Neural crest cell (in vitro differentiated cells): ENCODE results near the gene FRMPD2. TPM values are rescaled to one million over a fixed set of nuclear protein-coding genes. Genes with fewer than 3 reads are reported as not detected.

ENCODE experiments used
- DNase-seq: peaks from one replicate; pipeline ENCODE4 v3.0.0; 2021; ENCODE audit warnings: low read depth, mixed read lengths, low spot score
- H3K27ac Mint-ChIP-seq: one replicate; pipeline ENCODE4 v1.8.0; 2021; ENCODE audit warnings: mild to moderate bottlenecking, mixed read lengths; ENCODE audit not compliant: unreplicated experiment
- H3K27me3 Mint-ChIP-seq: 2 replicates; pipeline ENCODE4 v1.8.0; 2021; ENCODE audit warnings: low read depth, mild to moderate bottlenecking, mixed read lengths
- H3K36me3 Mint-ChIP-seq: 2 replicates; pipeline ENCODE4 v1.8.0; 2021; ENCODE audit warnings: low read depth, mild to moderate bottlenecking, mixed read lengths
- H3K4me1 Mint-ChIP-seq: 2 replicates; pipeline ENCODE4 v1.8.0; 2021; ENCODE audit warnings: mixed read lengths
- H3K4me3 Mint-ChIP-seq: one replicate; pipeline ENCODE4 v1.8.0; 2021; ENCODE audit warnings: mild to moderate bottlenecking, mixed read lengths
- H3K9me3 Mint-ChIP-seq: 2 replicates; pipeline ENCODE4 v1.8.0; 2021; ENCODE audit warnings: mixed read lengths
- CTCF ChIP-seq: fragments of 200-600 bp; sonication (generic); conservative IDR thresholded peaks from 2 replicates; pipeline ENCODE4 v1.5.0; 2021; ENCODE audit warnings: antibody characterized with exemption, mild to moderate bottlenecking
- total RNA-seq: library from RNA; stranded (reverse); gene quantifications from 2 replicates; pipeline ENCODE4 v1.2.1, GENCODE V29; 2021

The FRMPD2 gene
- total RNA-seq, 1 donor from 2014 or later: 0.26 TPM

GRCh38 chr10:48288661-48289060 is 14.2 kb upstream of the FRMPD2 start:
- no peak overlapping the region for H3K27ac Mint-ChIP-seq
- no peak for TF ChIP-seq CTCF
- DNase-seq: no peak
- peaks cover 12% of the 10 kb centered on the region for H3K9me3 Mint-ChIP-seq
- H3K4me3 Mint-ChIP-seq: no peak overlapping the region
- peaks cover 4% of the 10 kb centered on the region for H3K36me3 Mint-ChIP-seq
- H3K4me1 Mint-ChIP-seq: peaks cover 30% of the 10 kb centered on the region
- no peaks in the 10 kb centered on the region for H3K27me3 Mint-ChIP-seq

GRCh38 chr10:48287417-48288391 is 13.2 kb upstream of the FRMPD2 start:
- Mint-ChIP-seq H3K27me3 (no peaks in the 10 kb centered on the region), H3K4me1 (peaks cover 30% of the 10 kb centered on the region), H3K9me3 (peaks cover 13% of the 10 kb centered on the region), H3K4me3 (no peak overlapping the region), H3K27ac (peak overlapping the region; percentile 40), H3K36me3 (peaks cover 5% of the 10 kb centered on the region)
- no peak for TF ChIP-seq CTCF
- no peak for DNase-seq

- H3K4me1 Mint-ChIP-seq: peaks cover 28% of the 10 kb centered on the region
- H3K27ac Mint-ChIP-seq: no peak overlapping the region
- H3K27me3 Mint-ChIP-seq: peaks cover 2% of the 10 kb centered on the region
- peaks cover 21% of the 10 kb centered on the region for H3K9me3 Mint-ChIP-seq
- TF ChIP-seq CTCF: no peak
- DNase-seq: no peak
- no peak overlapping the region for H3K4me3 Mint-ChIP-seq
- H3K36me3 Mint-ChIP-seq: peaks cover 7% of the 10 kb centered on the region
Observed at GRCh38 chr10:48286356-48286755, 11.9 kb upstream of the FRMPD2 start.

- DNase-seq: no peak
- Mint-ChIP-seq H3K27me3 (peaks cover 7% of the 10 kb centered on the region), H3K36me3 (peaks cover 10% of the 10 kb centered on the region), H3K4me1 (peaks cover 25% of the 10 kb centered on the region), H3K4me3 (no peak overlapping the region), H3K9me3 (peaks cover 26% of the 10 kb centered on the region), H3K27ac (no peak overlapping the region)
- TF ChIP-seq CTCF: no peak
Observed at GRCh38 chr10:48285710-48286109, 11.2 kb upstream of the FRMPD2 start.

- Mint-ChIP-seq H3K9me3 (peaks cover 26% of the 10 kb centered on the region), H3K27ac (no peak overlapping the region), H3K4me3 (no peak overlapping the region), H3K4me1 (peaks cover 17% of the 10 kb centered on the region), H3K27me3 (peaks cover 7% of the 10 kb centered on the region), H3K36me3 (peaks cover 10% of the 10 kb centered on the region)
- DNase-seq: no peak
- no peak for TF ChIP-seq CTCF
Observed at GRCh38 chr10:48284811-48285210, 10.3 kb upstream of the FRMPD2 start.
